Endodermal cell (in vitro differentiated cells): ENCODE results near the gene LRP2. TPM values are rescaled to one million over a fixed set of nuclear protein-coding genes. Genes with fewer than 3 reads are reported as not detected.

Source experiments
- DNase-seq: peaks from one replicate; pipeline ENCODE4 v3.0.0-alpha.2; 2017
- H3K27ac ChIP-seq: 2 replicates; pipeline ENCODE4 v1.5.1; 2013; ENCODE audit warnings: mild to moderate bottlenecking, low read depth, low read length, moderate library complexity
- H3K27me3 ChIP-seq: 2 replicates; pipeline ENCODE4 v1.6.1; 2013; ENCODE audit warnings: mild to moderate bottlenecking, low read length, moderate library complexity; ENCODE audit not compliant: insufficient read depth, control insufficient read depth, poor library complexity, severe bottlenecking
- H3K36me3 ChIP-seq: 2 replicates; pipeline ENCODE4 v1.7.0; 2013; ENCODE audit warnings: mild to moderate bottlenecking, low read length, moderate library complexity; ENCODE audit not compliant: control insufficient read depth, insufficient read depth
- H3K4me1 ChIP-seq: one replicate; pipeline ENCODE4 v1.7.0; 2013; ENCODE audit warnings: low read length; ENCODE audit not compliant: control insufficient read depth, insufficient read depth
- H3K4me3 ChIP-seq: 2 replicates; pipeline ENCODE4 v1.5.1; 2013; ENCODE audit warnings: mild to moderate bottlenecking, low read length, moderate library complexity
- H3K9ac ChIP-seq: 2 replicates; pipeline ENCODE4 v1.6.1; 2013; ENCODE audit warnings: mild to moderate bottlenecking, low read length, moderate library complexity; ENCODE audit not compliant: poor library complexity, severe bottlenecking; ENCODE audit errors: extremely low read depth
- H3K9me3 ChIP-seq: 2 replicates; pipeline ENCODE4 v1.6.1; 2013; ENCODE audit warnings: mild to moderate bottlenecking, low read length, moderate library complexity; ENCODE audit not compliant: control insufficient read depth
- H3K27ac Mint-ChIP-seq: 2 replicates; pipeline ENCODE4 v1.8.0; 2020; ENCODE audit warnings: mixed read lengths
- H3K27me3 Mint-ChIP-seq: 2 replicates; pipeline ENCODE4 v1.8.0; 2021; ENCODE audit warnings: mild to moderate bottlenecking, mixed read lengths; ENCODE audit not compliant: insufficient read depth
- H3K36me3 Mint-ChIP-seq: 2 replicates; pipeline ENCODE4 v1.8.0; 2020; ENCODE audit warnings: low read depth, mixed read lengths
- H3K4me1 Mint-ChIP-seq: 2 replicates; pipeline ENCODE4 v1.8.0; 2020; ENCODE audit warnings: mixed read lengths
- H3K4me3 Mint-ChIP-seq: 2 replicates; pipeline ENCODE4 v1.8.0; 2020; ENCODE audit warnings: mild to moderate bottlenecking, moderate library complexity, mixed read lengths
- H3K9me3 Mint-ChIP-seq: 2 replicates; pipeline ENCODE4 v1.8.0; 2020; ENCODE audit warnings: mild to moderate bottlenecking, mixed read lengths
- CTCF ChIP-seq: fragments of 200-600 bp; sonication (generic); conservative IDR thresholded peaks from 2 replicates; pipeline ENCODE4 v1.5.0; 2021; ENCODE audit warnings: antibody characterized with exemption, mild to moderate bottlenecking
- WGBS, 2 experiments: methylation state at CpG; one replicate each; pipeline versions ENCODE4 v1.1.5 to v1.1.7; 2013; ENCODE audit warnings: missing lambda C conversion rate in 2 of 2, mixed read lengths in 1 of 2; ENCODE audit not compliant: insufficient coverage in 1 of 2, insufficient read length in 1 of 2; 5-methylcytosine and 5-hydroxymethylcytosine counted together
- total RNA-seq, 2 donors: library from RNA; stranded (reverse); fragmentation: NEBNext Ultra II Directional in 1 of 2; extraction: Animal tissue kit (Norgen Biotek cat#: 25700) in 1 of 2; gene quantifications; 2 replicates in 1 of 2; 3 replicates in 1 of 2; pipeline ENCODE4 v1.2.1, GENCODE V29; 2021

LRP2 gene
- total RNA-seq, 2 donors from 2014 or later = 2.2 to 3.5 TPM

- no peak for TF ChIP-seq CTCF
- Mint-ChIP-seq H3K36me3 (no peaks in the 10 kb centered on the region), H3K9me3 (no peaks in the 10 kb centered on the region), H3K27me3 (peaks cover 3% of the 10 kb centered on the region), H3K4me1 (peaks cover 20% of the 10 kb centered on the region), H3K27ac (no peak overlapping the region), H3K4me3 (no peak overlapping the region)
- Histone ChIP-seq H3K27ac (peak overlapping the region; percentile 85), H3K27me3 (no peaks in the 10 kb centered on the region), H3K9me3 (no peaks in the 10 kb centered on the region), H3K4me1 (peaks cover 7% of the 10 kb centered on the region), H3K4me3 (no peak overlapping the region), H3K9ac (no peak overlapping the region), H3K36me3 (no peaks in the 10 kb centered on the region)
- 82 to 84% methylated on average over 4 to 6 of the region's 6 CpGs for WGBS, 2 experiments
- no peak for DNase-seq
These were observed 13.9 kb downstream of the LRP2 start for GRCh38 chr2:169348321-169349024.

- Histone ChIP-seq H3K9me3 (no peaks in the 10 kb centered on the region), H3K36me3 (no peaks in the 10 kb centered on the region), H3K27me3 (no peaks in the 10 kb centered on the region), H3K4me1 (peaks cover 7% of the 10 kb centered on the region), H3K27ac (no peak overlapping the region), H3K4me3 (no peak overlapping the region), H3K9ac (no peak overlapping the region)
- Mint-ChIP-seq H3K36me3 (no peaks in the 10 kb centered on the region), H3K27ac (no peak overlapping the region), H3K9me3 (no peaks in the 10 kb centered on the region), H3K27me3 (peaks cover 13% of the 10 kb centered on the region), H3K4me1 (peaks cover 28% of the 10 kb centered on the region), H3K4me3 (no peak overlapping the region)
- DNase-seq = no peak
- WGBS, 2 experiments = 84 to 85% methylated on average over 4 to 7 of the region's 7 CpGs
- TF ChIP-seq CTCF = no peak
These were observed 16.6 kb downstream of the LRP2 start for GRCh38 chr2:169345486-169346437.

GRCh38 chr2:169344736-169345485, 17.4 kb downstream of the LRP2 start:
- Mint-ChIP-seq H3K27me3 (peaks cover 13% of the 10 kb centered on the region), H3K4me1 (peaks cover 28% of the 10 kb centered on the region), H3K9me3 (no peaks in the 10 kb centered on the region), H3K36me3 (no peaks in the 10 kb centered on the region), H3K27ac (no peak overlapping the region), H3K4me3 (no peak overlapping the region)
- no peak for TF ChIP-seq CTCF
- Histone ChIP-seq H3K9ac (no peak overlapping the region), H3K4me3 (no peak overlapping the region), H3K9me3 (no peaks in the 10 kb centered on the region), H3K27me3 (no peaks in the 10 kb centered on the region), H3K27ac (no peak overlapping the region), H3K4me1 (peaks cover 7% of the 10 kb centered on the region), H3K36me3 (no peaks in the 10 kb centered on the region)
- DNase-seq = no peak
- 86 to 94% methylated on average over 3 to 5 of the region's 5 CpGs for WGBS, 2 experiments
